GM19043 (cell line): Measurements from ENCODE around the gene HAX1.

Source experiments
- ATAC-seq: cut with Tn5 transposase; IDR thresholded peaks from one replicate; pipeline ENCODE4 v1.9.1; 2021; ENCODE audit warnings: low read depth; ENCODE audit not compliant: unreplicated experiment

The HAX1 gene

DNA sequence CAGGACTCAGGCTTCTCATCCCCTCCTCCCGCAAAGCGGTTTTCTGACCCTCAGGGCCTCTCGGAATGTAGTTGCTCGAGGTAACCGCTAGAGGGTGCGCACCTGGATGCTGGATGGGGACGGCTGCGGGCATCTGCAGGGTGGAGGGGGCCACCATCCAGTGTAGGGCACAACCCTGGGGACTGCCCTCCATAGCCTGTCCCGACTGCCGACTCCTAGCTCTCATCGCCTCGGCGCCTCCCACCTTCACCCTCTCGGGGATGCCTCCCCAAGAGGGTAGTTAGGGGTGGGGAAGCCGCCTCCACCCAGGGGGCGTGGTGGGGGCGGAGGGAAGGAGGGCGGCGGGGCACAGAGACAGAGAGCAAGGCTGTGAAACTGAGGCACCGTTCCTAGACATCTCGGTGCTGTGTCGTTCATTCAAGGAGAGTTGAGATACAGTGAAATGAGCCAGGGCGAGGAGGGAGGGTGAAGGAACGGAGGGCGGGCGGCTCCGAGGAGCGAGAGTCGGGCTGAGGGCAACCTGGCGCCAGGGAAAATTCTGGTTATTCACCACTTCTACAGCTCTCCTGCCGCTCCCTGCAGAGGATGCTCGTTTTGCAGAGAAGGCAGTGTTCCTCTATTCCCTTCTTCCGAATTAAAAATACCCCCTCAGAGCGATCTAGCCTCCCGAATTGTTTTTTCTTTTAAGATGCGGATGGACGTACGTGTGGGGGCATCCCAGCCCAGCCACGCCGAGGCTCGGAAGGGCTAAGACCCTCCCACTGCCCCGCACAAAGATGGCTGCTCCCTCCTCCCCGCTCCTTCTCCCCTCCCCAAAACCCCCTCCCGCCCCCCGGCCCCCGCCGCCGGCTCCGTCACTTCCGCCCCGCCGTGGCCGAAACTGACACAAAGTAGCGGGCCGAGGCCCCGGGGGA, 52.5 kb downstream of the HAX1 start, which contains the start of gene ATP8B2:
Gene ATP8B2 (plus strand): TSS at position 857 of the 914 bp plus-strand sequence. CDS start 2,617 bp downstream, outside the sequence.
- ATAC-seq: no peak
